B cell (primary cell): Measurements from ENCODE around the gene EXOC4.

Source experiments
- EZH2 ChIP-seq: IDR thresholded peaks from 2 replicates; pipeline ENCODE4 v1.6.1; 2012; ENCODE audit warnings: borderline replicate concordance, low read depth, mild to moderate bottlenecking, moderate library complexity, low read length; ENCODE audit not compliant: insufficient read depth, poor library complexity, severe bottlenecking
- TF ChIP-seq, protein P1 (sequence below): fragments of 200-600 bp; IDR thresholded peaks from one replicate; pipeline ENCODE4 v1.8.0; 2022; ENCODE audit warnings: antibody characterized with exemption, mild to moderate bottlenecking

DNA sequence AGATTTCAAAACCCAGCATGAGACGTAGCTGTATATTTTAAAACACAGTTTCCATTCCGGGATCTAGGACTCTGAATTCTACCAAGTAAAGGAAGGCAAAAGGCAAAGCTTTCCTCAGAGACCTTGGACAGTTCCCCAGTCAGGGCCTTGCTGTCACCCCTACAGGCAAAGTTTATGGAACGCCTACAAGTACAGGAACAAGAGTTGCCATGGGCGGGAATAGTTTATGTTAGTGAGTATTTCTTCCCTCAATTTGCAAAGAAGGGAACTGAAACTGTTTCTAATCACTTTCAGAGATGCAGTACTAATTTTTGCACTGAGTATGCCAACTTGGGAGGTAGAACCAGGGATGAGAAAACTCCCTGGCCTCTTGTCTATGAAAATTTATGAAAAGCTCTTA is 806.1 kb downstream of the EXOC4 start:
- TF ChIP-seq EZH2: no peak
- TF ChIP-seq, protein P1, sequence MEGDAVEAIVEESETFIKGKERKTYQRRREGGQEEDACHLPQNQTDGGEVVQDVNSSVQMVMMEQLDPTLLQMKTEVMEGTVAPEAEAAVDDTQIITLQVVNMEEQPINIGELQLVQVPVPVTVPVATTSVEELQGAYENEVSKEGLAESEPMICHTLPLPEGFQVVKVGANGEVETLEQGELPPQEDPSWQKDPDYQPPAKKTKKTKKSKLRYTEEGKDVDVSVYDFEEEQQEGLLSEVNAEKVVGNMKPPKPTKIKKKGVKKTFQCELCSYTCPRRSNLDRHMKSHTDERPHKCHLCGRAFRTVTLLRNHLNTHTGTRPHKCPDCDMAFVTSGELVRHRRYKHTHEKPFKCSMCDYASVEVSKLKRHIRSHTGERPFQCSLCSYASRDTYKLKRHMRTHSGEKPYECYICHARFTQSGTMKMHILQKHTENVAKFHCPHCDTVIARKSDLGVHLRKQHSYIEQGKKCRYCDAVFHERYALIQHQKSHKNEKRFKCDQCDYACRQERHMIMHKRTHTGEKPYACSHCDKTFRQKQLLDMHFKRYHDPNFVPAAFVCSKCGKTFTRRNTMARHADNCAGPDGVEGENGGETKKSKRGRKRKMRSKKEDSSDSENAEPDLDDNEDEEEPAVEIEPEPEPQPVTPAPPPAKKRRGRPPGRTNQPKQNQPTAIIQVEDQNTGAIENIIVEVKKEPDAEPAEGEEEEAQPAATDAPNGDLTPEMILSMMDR: no peak
